OCI-LY7 (cell line): ENCODE results near the gene ZNF324B.

Experiments
- EZH2phosphoT487 ChIP-seq: fragments of 200-600 bp; sonication (generic); IDR thresholded peaks from 2 replicates; pipeline ENCODE4 v1.6.1; 2018; ENCODE audit warnings: low read depth, borderline replicate concordance, mild to moderate bottlenecking, mixed run types, antibody characterized with exemption, low read length, moderate library complexity, mixed read lengths
- TF ChIP-seq, protein P1 (sequence below): fragments of 200-600 bp; sonication (generic); conservative IDR thresholded peaks from 2 replicates; pipeline ENCODE4 v1.5.1; 2014; ENCODE audit warnings: mild to moderate bottlenecking, antibody characterized with exemption, low read length, moderate library complexity, mixed read lengths

DNA sequence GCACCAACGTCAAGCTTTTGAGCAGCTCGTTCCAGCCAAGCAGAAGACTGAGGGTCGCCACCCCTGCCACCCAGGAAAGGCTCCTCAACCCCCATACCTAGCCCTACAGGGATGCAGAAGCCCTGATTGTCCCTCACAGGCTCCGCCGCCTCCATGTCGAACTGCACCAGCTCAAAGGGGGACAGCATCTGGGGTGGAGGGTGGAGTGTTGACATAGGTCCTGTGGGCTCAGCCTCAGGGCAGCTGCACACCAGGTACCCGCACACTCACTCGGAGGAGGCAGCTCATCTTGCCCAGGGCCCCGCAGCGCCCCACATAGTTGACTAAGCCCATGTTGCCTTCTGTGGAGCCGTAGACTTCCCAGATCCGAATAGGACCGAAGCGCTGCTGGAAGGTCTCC, 48.8 kb downstream of the ZNF324B start:
- TF ChIP-seq, protein P1, sequence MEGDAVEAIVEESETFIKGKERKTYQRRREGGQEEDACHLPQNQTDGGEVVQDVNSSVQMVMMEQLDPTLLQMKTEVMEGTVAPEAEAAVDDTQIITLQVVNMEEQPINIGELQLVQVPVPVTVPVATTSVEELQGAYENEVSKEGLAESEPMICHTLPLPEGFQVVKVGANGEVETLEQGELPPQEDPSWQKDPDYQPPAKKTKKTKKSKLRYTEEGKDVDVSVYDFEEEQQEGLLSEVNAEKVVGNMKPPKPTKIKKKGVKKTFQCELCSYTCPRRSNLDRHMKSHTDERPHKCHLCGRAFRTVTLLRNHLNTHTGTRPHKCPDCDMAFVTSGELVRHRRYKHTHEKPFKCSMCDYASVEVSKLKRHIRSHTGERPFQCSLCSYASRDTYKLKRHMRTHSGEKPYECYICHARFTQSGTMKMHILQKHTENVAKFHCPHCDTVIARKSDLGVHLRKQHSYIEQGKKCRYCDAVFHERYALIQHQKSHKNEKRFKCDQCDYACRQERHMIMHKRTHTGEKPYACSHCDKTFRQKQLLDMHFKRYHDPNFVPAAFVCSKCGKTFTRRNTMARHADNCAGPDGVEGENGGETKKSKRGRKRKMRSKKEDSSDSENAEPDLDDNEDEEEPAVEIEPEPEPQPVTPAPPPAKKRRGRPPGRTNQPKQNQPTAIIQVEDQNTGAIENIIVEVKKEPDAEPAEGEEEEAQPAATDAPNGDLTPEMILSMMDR = no peak
- no peak for TF ChIP-seq EZH2phosphoT487
